HG03354 (cell line): ENCODE results near the gene CPXM1.

ENCODE experiments used
- ATAC-seq: cut with Tn5 transposase; IDR thresholded peaks from one replicate; pipeline ENCODE4 v1.9.1; 2021; ENCODE audit warnings: mild to moderate bottlenecking; ENCODE audit not compliant: unreplicated experiment, poor library complexity, severe bottlenecking

Gene CPXM1

GRCh38 chr20:2804852-2805688 is 4.6 kb upstream of the CPXM1 start:
- ATAC-seq: no peak

- no peak for ATAC-seq
Measured at GRCh38 chr20:2804041-2804828, 3.8 kb upstream of the CPXM1 start.

DNA sequence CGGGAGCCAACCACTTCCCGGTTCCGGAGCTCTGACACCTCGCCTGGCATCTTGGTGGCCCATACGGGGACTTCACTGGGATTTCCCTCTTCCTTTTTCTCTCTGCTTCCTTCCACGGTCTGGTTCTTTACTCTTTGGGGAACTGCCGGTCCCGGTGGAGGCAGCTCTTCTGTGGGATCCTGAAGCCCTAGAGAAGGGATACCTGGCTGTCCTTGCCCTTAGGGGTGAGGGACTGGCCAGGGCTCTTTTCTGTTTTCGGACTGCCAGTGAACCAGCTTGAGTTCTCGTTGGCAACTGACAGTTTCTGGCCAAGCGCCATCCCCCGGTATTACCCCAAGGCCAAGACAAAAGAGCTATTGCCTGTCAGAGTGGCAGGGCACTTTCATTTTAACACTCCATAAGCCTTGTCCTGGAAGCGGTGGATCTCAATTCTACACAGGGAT is 880 bp upstream of the CPXM1 start:
- no peak for ATAC-seq

GRCh38 chr20:2799688-2800520 is 523 bp downstream of the CPXM1 start:
- peak; percentile 18 for ATAC-seq

- ATAC-seq: no peak
Measured at GRCh38 chr20:2799271-2799670, 1.2 kb downstream of the CPXM1 start.

DNA sequence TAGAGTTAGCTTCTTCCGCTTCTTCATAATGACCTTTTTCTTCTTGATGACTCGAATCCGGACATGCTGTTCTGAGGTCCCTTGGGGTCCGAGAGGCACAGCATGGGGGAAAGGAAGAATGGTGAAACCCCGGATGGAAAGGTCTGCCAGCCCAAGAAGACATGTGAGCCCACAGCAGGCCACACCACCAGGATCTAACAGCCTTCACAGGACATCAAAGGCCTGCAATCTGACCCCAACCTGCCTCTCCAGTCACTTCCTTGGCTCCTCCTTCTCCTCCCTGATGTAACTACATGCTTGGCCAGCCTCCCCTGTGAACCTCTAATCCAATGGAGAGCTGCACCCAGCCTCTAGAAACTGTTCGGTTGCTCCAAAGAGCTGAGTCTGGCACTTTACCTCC is 1.6 kb downstream of the CPXM1 start:
- no peak for ATAC-seq

DNA sequence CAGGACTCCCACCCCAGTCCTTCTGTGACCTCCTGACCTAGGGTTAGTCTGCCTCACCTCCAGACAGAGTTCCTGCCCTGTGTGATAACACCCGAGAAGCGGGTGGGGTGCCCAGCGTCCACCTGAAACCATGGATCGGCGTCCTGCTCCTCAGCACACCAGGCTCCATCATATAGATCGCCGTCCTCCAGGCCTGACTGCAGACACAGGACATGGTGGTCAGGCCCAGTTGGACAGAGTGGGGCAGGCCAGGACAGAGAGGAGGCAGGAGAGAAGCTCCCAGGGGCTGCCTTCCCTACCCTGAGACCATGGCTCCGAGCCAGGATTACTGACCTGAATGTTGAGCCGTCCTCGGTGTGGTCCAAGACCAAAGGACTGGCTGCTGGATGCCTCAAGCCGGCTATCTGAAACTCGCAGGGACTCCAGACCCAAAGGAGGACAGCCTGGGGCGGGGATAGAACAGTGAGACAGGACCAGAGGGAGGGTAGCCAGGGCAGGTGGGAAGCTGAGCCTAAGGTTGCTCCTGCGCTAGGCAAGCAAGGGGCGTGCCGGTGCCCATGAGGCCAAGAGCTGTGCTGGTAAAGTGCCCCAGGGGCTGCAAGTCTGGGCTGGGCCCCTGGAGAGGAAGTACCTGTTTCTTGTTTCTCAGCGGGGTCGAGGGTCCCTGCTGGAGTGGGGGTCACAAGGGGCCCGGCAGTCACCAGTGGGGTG is 2.2 kb downstream of the CPXM1 start:
- no peak for ATAC-seq

DNA sequence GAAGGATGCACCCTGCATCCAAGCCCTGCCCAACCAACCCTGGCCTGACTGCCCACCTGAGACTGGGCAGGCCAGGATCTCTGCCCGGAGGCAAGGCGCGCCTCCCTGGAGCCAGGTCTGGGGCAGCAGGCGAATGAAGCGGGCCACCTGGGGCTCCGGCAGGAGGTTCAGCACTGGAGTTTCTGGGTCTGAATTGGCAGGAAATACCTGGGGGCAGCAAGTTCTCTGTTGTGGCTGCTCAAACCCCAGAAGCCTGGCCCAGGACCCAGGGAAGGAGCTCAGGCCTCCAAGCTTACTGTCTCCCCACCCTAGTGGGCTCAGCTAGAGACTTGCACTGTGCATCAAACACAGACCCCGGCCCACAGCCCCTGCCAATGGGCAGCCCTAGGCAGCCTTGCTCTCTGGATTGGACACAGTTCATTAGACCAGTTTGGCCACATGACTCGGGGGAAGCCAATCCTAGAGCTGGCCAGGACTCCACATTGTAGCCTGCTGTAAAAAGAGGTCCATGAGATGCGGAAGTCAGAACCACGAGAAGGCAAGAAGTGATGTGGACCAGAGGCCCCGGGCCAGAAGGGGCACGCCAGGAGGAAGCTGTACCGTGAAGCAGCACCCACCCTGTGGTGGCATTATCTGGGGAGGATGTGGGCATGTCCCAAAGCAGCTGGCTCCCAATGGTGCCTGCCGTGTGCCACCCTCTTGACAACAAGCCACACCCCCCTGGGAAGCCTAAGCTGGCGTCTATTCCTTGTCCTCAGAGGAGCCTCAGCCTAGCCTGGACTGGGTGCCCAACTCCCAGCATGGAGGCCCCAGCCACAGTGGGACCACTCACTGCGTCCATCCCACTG is 3.1 kb downstream of the CPXM1 start:
- ATAC-seq: no peak

GRCh38 chr20:2796011-2796660 is 4.3 kb downstream of the CPXM1 start:
- ATAC-seq: no peak

- no peak for ATAC-seq
Measured at GRCh38 chr20:2795451-2795850, 5.0 kb downstream of the CPXM1 start.

DNA sequence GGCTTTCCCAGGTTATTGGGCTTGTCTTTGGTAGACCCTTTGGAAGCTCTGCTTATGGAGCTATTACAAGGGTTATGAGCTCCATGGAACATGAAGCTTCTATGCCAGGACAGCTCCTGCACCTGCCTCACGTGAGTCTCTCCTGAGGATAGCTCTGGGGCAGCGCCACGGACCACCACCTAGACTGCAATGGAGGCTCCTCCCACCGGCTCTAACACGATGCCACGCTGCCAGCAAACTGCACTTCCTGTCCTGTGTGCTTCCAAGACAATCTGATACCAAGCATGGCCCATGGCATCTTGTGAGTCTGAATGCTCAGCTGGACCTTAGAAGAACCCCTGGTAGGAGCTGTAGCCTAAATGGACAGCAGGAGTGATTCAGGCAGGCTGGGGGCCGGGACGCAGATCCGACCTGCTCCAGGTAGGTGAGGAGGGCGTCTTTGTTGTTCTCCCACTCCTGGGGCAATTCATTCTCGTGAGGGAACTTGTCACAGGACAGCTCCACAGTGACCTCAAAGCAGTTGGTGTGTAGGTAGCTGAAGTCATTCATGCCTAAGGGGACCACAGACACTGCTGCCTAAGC is 5.5 kb downstream of the CPXM1 start:
- no peak for ATAC-seq

- ATAC-seq: no peak
Measured at GRCh38 chr20:2794202-2794748, 6.2 kb downstream of the CPXM1 start.

DNA sequence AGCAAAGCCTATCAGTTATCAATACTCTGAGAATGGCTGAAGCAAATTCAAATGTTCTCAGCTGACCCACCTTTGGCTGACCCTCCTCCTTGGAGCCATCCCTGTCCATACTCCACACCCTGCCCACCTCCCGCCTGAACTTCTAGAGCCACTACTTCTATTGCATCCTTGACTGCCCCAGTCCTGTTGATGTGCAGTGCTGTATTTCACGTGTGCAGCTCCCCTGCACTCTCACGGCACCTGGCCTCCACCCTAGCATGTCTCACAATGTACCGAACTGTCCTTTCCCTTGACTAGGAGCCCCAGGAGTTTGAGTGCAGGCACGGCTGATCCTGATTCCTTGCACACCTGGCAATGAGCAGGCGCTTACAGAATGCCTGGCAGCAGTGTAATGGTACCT is 7.0 kb downstream of the CPXM1 start:
- no peak for ATAC-seq

- no peak for ATAC-seq
Measured at GRCh38 chr20:2783908-2784566, 16.4 kb downstream of the CPXM1 start.

- no peak for ATAC-seq
Measured at GRCh38 chr20:2780948-2781347, 19.5 kb downstream of the CPXM1 start.

DNA sequence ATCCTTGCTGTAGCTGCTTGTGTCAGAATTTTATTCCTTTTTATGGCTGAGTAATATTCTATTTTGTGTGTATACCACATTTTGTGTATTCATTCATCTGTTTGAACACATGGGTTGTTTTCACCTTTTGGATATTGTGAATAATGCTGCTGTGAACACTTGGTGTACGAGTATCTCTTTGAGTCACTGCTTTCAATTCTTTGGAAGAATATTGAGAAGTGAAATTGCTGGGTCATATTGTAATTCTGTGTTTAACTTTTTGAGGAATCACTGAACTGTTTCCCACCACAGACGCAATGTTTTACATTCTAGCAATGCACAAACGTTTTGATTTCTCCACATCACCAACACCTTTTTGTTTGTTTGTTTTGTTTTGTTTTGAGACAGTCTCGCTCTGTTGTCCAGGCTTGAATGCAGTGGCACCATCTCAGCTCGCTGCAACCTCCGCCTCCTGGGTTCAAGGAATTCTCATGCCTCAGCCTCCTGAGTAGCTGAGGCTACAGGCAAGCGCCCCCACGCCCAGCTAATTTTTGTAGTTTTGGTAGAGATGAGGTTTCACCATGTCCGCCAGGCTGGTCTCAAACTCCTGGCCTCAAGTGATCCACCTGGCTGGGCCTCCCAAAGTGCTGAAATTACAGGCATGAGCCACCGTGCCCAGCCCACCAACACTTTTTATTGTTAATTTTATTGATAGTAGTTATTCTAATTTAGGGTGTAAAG is 21.7 kb downstream of the CPXM1 start:
- ATAC-seq: no peak
